Measurements from ENCODE around the gene ZPR1.

ZPR1 gene

GRCh38 chr11:116750070-116750718 is 37.6 kb downstream of the ZPR1 start:
- Histone ChIP-seq H3K4me1 (ENCODE audit: insufficient read depth, low read length, poor library complexity, severe bottlenecking) (no peaks in the 10 kb centered on the region), H3F3A (ENCODE audit: low read depth) (no peaks in the 10 kb centered on the region), H3K9ac (ENCODE audit: low read depth, low read length, poor library complexity, severe bottlenecking) (no peak overlapping the region), H3K27me3 (ENCODE audit: insufficient read depth, low read length, poor library complexity, severe bottlenecking) (no peaks in the 10 kb centered on the region), H3K9me3 (ENCODE audit: insufficient read depth, low read depth, low read length) (no peaks in the 10 kb centered on the region), H4K20me1 (ENCODE audit: insufficient read depth, low read length, poor library complexity, severe bottlenecking) (peaks cover 3% of the 10 kb centered on the region), H3K79me2 (ENCODE audit: insufficient read depth, low read length) (0 out of 2 replicates have a peak, but pooled peaks cover 4% of the 10 kb centered on the region), H3K36me3 (ENCODE audit: insufficient read depth, low read length) (peaks cover 88% of the 10 kb centered on the region), H3K9me2 (replicated peaks; ENCODE audit: low read depth, low read length) (no peaks in the 10 kb centered on the region), H2AFZ (ENCODE audit: low read length) (no peak overlapping the region), H3K4me3 (ENCODE audit: low read length, poor library complexity, severe bottlenecking) (no peak overlapping the region), H3K4me2 (ENCODE audit: low read depth, low read length, poor library complexity, severe bottlenecking) (no peak overlapping the region)
- TF ChIP-seq CTCF (conservative IDR thresholded peaks at IDR 0.05; ENCODE audit: low read length) (no peak), EZH2phosphoT487 (IDR thresholded peaks at IDR 0.05; ENCODE audit: borderline replicate concordance) (no peak)

GRCh38 chr11:116742104-116742503 is 45.7 kb downstream of the ZPR1 start:
- TF ChIP-seq CTCF (conservative IDR thresholded peaks at IDR 0.05; ENCODE audit: low read length) = no peak
- no peak for TF ChIP-seq EZH2phosphoT487 (IDR thresholded peaks at IDR 0.05; ENCODE audit: borderline replicate concordance)
- H3K4me1 ChIP-seq (ENCODE audit: insufficient read depth, low read length, poor library complexity, severe bottlenecking) = no peaks in the 10 kb centered on the region
- no peak overlapping the region for H3K4me3 ChIP-seq (ENCODE audit: low read length, poor library complexity, severe bottlenecking)
- H4K20me1 ChIP-seq (ENCODE audit: insufficient read depth, low read length, poor library complexity, severe bottlenecking) = no peaks in the 10 kb centered on the region
- H3K4me2 ChIP-seq (ENCODE audit: low read depth, low read length, poor library complexity, severe bottlenecking) = no peak overlapping the region
- no peak overlapping the region for H3K9ac ChIP-seq (ENCODE audit: low read depth, low read length, poor library complexity, severe bottlenecking)
- no peaks in the 10 kb centered on the region for H3K9me3 ChIP-seq (ENCODE audit: insufficient read depth, low read depth, low read length)
- H3K79me2 ChIP-seq (ENCODE audit: insufficient read depth, low read length) = no peaks in the 10 kb centered on the region
- H3K27me3 ChIP-seq (ENCODE audit: insufficient read depth, low read length, poor library complexity, severe bottlenecking) = no peaks in the 10 kb centered on the region
- no peak overlapping the region for H2AFZ ChIP-seq (ENCODE audit: low read length)
- peaks cover 16% of the 10 kb centered on the region; the same call in 1 of the 2 replicates for H3K36me3 ChIP-seq (ENCODE audit: insufficient read depth, low read length)
- H3K9me2 ChIP-seq (replicated peaks; ENCODE audit: low read depth, low read length) = no peaks in the 10 kb centered on the region
- no peaks in the 10 kb centered on the region for H3F3A ChIP-seq (ENCODE audit: low read depth)

- Histone ChIP-seq H3K27me3 (ENCODE audit: insufficient read depth, low read length, poor library complexity, severe bottlenecking) (no peaks in the 10 kb centered on the region), H3K36me3 (ENCODE audit: insufficient read depth, low read length) (peaks cover 6% of the 10 kb centered on the region; the same call in 1 of the 2 replicates), H4K20me1 (ENCODE audit: insufficient read depth, low read length, poor library complexity, severe bottlenecking) (no peaks in the 10 kb centered on the region), H3K9me2 (replicated peaks; ENCODE audit: low read depth, low read length) (no peaks in the 10 kb centered on the region), H3K9me3 (ENCODE audit: insufficient read depth, low read depth, low read length) (no peaks in the 10 kb centered on the region), H3K9ac (ENCODE audit: low read depth, low read length, poor library complexity, severe bottlenecking) (no peak overlapping the region), H3F3A (ENCODE audit: low read depth) (no peaks in the 10 kb centered on the region), H3K4me3 (ENCODE audit: low read length, poor library complexity, severe bottlenecking) (no peak overlapping the region), H2AFZ (ENCODE audit: low read length) (no peak overlapping the region), H3K79me2 (ENCODE audit: insufficient read depth, low read length) (no peaks in the 10 kb centered on the region), H3K4me2 (ENCODE audit: low read depth, low read length, poor library complexity, severe bottlenecking) (no peak overlapping the region), H3K4me1 (ENCODE audit: insufficient read depth, low read length, poor library complexity, severe bottlenecking) (no peaks in the 10 kb centered on the region)
- TF ChIP-seq CTCF (conservative IDR thresholded peaks at IDR 0.05; ENCODE audit: low read length) (no peak), EZH2phosphoT487 (IDR thresholded peaks at IDR 0.05; ENCODE audit: borderline replicate concordance) (no peak)
These were observed 47.1 kb downstream of the ZPR1 start for GRCh38 chr11:116740741-116741140.
